Tibial artery (tissue), 4 donors: ENCODE measurements around the gene IPO13.

Source experiments
- DNase-seq, 2 donors: peaks; one replicate each; pipeline ENCODE4 v3.0.0-alpha.2; 2019
- H3K27ac ChIP-seq, 2 donors: fragments of 200-600 bp; sonication (generic) in 1 of 2; 1 replicate in 1 of 2; 2 replicates in 1 of 2; pipeline ENCODE4 v1.5.1; 2018 to 2019; ENCODE audit warnings: mild to moderate bottlenecking in 1 of 2
- H3K27me3 ChIP-seq, 2 donors: fragments of 200-600 bp; sonication (generic) in 1 of 2; one replicate each; pipeline versions ENCODE4 v1.5.1 to v1.6.0; 2016 to 2019
- H3K36me3 ChIP-seq, 3 donors: fragments of 200-600 bp; sonication (generic) in 2 of 3; one replicate each; pipeline ENCODE4 v1.5.1; 2016 to 2019; ENCODE audit warnings: mild to moderate bottlenecking in 2 of 3
- H3K4me1 ChIP-seq, 4 donors: fragments of 200-600 bp; sonication (generic) in 2 of 4; 1 replicate in 3 of 4; 2 replicates in 1 of 4; pipeline ENCODE4 v1.5.1; 2016 to 2019
- H3K4me3 ChIP-seq, 2 donors: fragments of 200-600 bp; sonication (generic) in 1 of 2; 1 replicate in 1 of 2; 2 replicates in 1 of 2; pipeline ENCODE4 v1.5.1; 2018 to 2019; ENCODE audit warnings: mild to moderate bottlenecking in 2 of 2
- H3K9me3 ChIP-seq, 3 donors: fragments of 200-600 bp; sonication (generic) in 1 of 3; one replicate each; pipeline ENCODE4 v1.5.1; 2016 to 2019
- CTCF ChIP-seq, 2 experiments: fragments of 200-600 bp in 1 of 2; fragments of 450-650 bp in 1 of 2; IDR thresholded peaks; one replicate each; pipeline ENCODE4 v1.5.1; 2017 to 2019; ENCODE audit warnings: antibody characterized with exemption in 2 of 2, mild to moderate bottlenecking in 1 of 2, moderate library complexity in 1 of 2
- intact Hi-C: fragments of 100-400 bp; cut with DNase I; formaldehyde crosslinking; loops from one replicate; pipeline ENCODE4 v1.15.0; 2023; ENCODE audit warnings: low total_unique reads

The IPO13 gene

GRCh38 chr1:43982808-43983207 is 36.1 kb downstream of the IPO13 start:
- H3K27me3 ChIP-seq, result no peaks in the 10 kb centered on the region
- peaks cover 0 to 30% (median 6%) of the 10 kb centered on the region in 3 donors for H3K36me3 ChIP-seq
- no peak for DNase-seq
- H3K9me3 ChIP-seq, result no peaks in the 10 kb centered on the region
- H3K27ac ChIP-seq, result no peak overlapping the region
- intact Hi-C loops, result no loop called here
- H3K4me3 ChIP-seq, result no peak overlapping the region
- peaks cover 0 to 25% (median 19%) of the 10 kb centered on the region in 4 donors for H3K4me1 ChIP-seq
- TF ChIP-seq CTCF (IDR thresholded peaks at IDR 0.05), result no peak

- no peak overlapping the region for H3K27ac ChIP-seq
- no peak for DNase-seq
- no peak for TF ChIP-seq CTCF (IDR thresholded peaks at IDR 0.05)
- no peaks in the 10 kb centered on the region for H3K9me3 ChIP-seq
- peaks cover 0 to 20% (median 16%) of the 10 kb centered on the region in 4 donors for H3K4me1 ChIP-seq
- H3K36me3 ChIP-seq, result peaks cover 0 to 26% (median 6%) of the 10 kb centered on the region in 3 donors
- intact Hi-C loops, result no loop called here
- H3K27me3 ChIP-seq, result no peaks in the 10 kb centered on the region
- no peak overlapping the region for H3K4me3 ChIP-seq
Measured at GRCh38 chr1:43983253-43983899, 36.6 kb downstream of the IPO13 start.

- no peak overlapping the region for H3K27ac ChIP-seq
- H3K9me3 ChIP-seq, result no peaks in the 10 kb centered on the region
- no peak for DNase-seq
- peaks cover 0 to 11% (median 10%) of the 10 kb centered on the region in 4 donors for H3K4me1 ChIP-seq
- H3K4me3 ChIP-seq, result no peak overlapping the region
- no peak for TF ChIP-seq CTCF (IDR thresholded peaks at IDR 0.05)
- intact Hi-C loops, result no loop called here
- no peaks in the 10 kb centered on the region for H3K27me3 ChIP-seq
- H3K36me3 ChIP-seq, result peaks cover 0 to 26% (median 6%) of the 10 kb centered on the region in 3 donors
Measured at GRCh38 chr1:43984855-43985254, 38.1 kb downstream of the IPO13 start.

- no peaks in the 10 kb centered on the region for H3K27me3 ChIP-seq
- H3K27ac ChIP-seq, result no peak overlapping the region
- intact Hi-C loops, result no loop called here
- peaks cover 0 to 26% (median 6%) of the 10 kb centered on the region in 3 donors for H3K36me3 ChIP-seq
- TF ChIP-seq CTCF (IDR thresholded peaks at IDR 0.05), result no peak
- DNase-seq, result no peak
- H3K9me3 ChIP-seq, result no peaks in the 10 kb centered on the region
- H3K4me3 ChIP-seq, result no peak overlapping the region
- peaks cover 4 to 9% (median 7%) of the 10 kb centered on the region in 4 donors for H3K4me1 ChIP-seq
Measured at GRCh38 chr1:43985984-43986595, 39.3 kb downstream of the IPO13 start.

- DNase-seq, result no peak
- intact Hi-C loops, result no loop called here
- H3K27ac ChIP-seq, result no peak overlapping the region
- H3K9me3 ChIP-seq, result no peaks in the 10 kb centered on the region
- peaks cover 0 to 26% (median 6%) of the 10 kb centered on the region in 3 donors for H3K36me3 ChIP-seq
- H3K4me3 ChIP-seq, result no peak overlapping the region
- peaks cover 6 to 10% (median 7%) of the 10 kb centered on the region in 4 donors for H3K4me1 ChIP-seq
- no peak for TF ChIP-seq CTCF (IDR thresholded peaks at IDR 0.05)
- no peaks in the 10 kb centered on the region for H3K27me3 ChIP-seq
Measured at GRCh38 chr1:43986712-43987111, 40.0 kb downstream of the IPO13 start.
